Measurements from ENCODE around the gene FOXK1. TPM values are rescaled to one million over a fixed set of nuclear protein-coding genes. Genes with fewer than 3 reads are reported as not detected.

FOXK1 gene
- total RNA-seq, 2 donors from 2014 or later = 36.9 to 43.4 TPM

- no peak overlapping the region for H3K27ac Mint-ChIP-seq
- H3K4me1 Mint-ChIP-seq = no peaks in the 10 kb centered on the region
- H3K27me3 Mint-ChIP-seq (ENCODE audit: insufficient read depth) = no peaks in the 10 kb centered on the region
- no peaks in the 10 kb centered on the region for H3K9me3 Mint-ChIP-seq
- WGBS, 2 experiments (ENCODE audit: insufficient coverage in 1 of 2, insufficient read length in 1 of 2) = 95 to 97% methylated on average over 23 to 54 of the region's 54 CpGs
- DNase-seq = no peak
- no peak overlapping the region for H3K4me3 ChIP-seq (ENCODE audit: low read length)
- no peak overlapping the region for H3K4me3 Mint-ChIP-seq
- H3K27ac ChIP-seq (ENCODE audit: low read depth, low read length) = no peak overlapping the region
- H3K36me3 Mint-ChIP-seq (ENCODE audit: low read depth) = peaks cover 41% of the 10 kb centered on the region
- peaks cover 64% of the 10 kb centered on the region for H3K36me3 ChIP-seq (ENCODE audit: control insufficient read depth, insufficient read depth, low read length)
- no peaks in the 10 kb centered on the region for H3K4me1 ChIP-seq (ENCODE audit: control insufficient read depth, insufficient read depth, low read length)
- TF ChIP-seq CTCF (conservative IDR thresholded peaks at IDR 0.05) = no peak
- H3K27me3 ChIP-seq (ENCODE audit: control insufficient read depth, insufficient read depth, low read length, poor library complexity, severe bottlenecking) = no peaks in the 10 kb centered on the region
- H3K9me3 ChIP-seq (ENCODE audit: control insufficient read depth, low read length) = no peaks in the 10 kb centered on the region
- no peak overlapping the region for H3K9ac ChIP-seq (ENCODE audit: extremely low read depth, low read length, poor library complexity, severe bottlenecking)
Measured at GRCh38 chr7:4762121-4763055, 80.3 kb downstream of the FOXK1 start.

- Histone ChIP-seq H3K4me1 (ENCODE audit: control insufficient read depth, insufficient read depth, low read length) (no peaks in the 10 kb centered on the region), H3K27me3 (ENCODE audit: control insufficient read depth, insufficient read depth, low read length, poor library complexity, severe bottlenecking) (no peaks in the 10 kb centered on the region), H3K9me3 (ENCODE audit: control insufficient read depth, low read length) (no peaks in the 10 kb centered on the region), H3K9ac (ENCODE audit: extremely low read depth, low read length, poor library complexity, severe bottlenecking) (no peak overlapping the region), H3K27ac (ENCODE audit: low read depth, low read length) (no peak overlapping the region), H3K36me3 (ENCODE audit: control insufficient read depth, insufficient read depth, low read length) (peaks cover 60% of the 10 kb centered on the region), H3K4me3 (ENCODE audit: low read length) (no peak overlapping the region)
- Mint-ChIP-seq H3K27ac (no peak overlapping the region), H3K27me3 (ENCODE audit: insufficient read depth) (no peaks in the 10 kb centered on the region), H3K4me3 (no peak overlapping the region), H3K4me1 (no peaks in the 10 kb centered on the region), H3K36me3 (ENCODE audit: low read depth) (peaks cover 35% of the 10 kb centered on the region), H3K9me3 (no peaks in the 10 kb centered on the region)
- no peak for TF ChIP-seq CTCF (conservative IDR thresholded peaks at IDR 0.05)
- no peak for DNase-seq
- WGBS, 2 experiments (ENCODE audit: insufficient coverage in 1 of 2, insufficient read length in 1 of 2) = 94 to 99% methylated on average over 17 to 32 of the region's 32 CpGs
Measured at GRCh38 chr7:4763091-4763793, 81.1 kb downstream of the FOXK1 start.

- Mint-ChIP-seq H3K9me3 (no peaks in the 10 kb centered on the region), H3K27me3 (ENCODE audit: insufficient read depth) (no peaks in the 10 kb centered on the region), H3K36me3 (ENCODE audit: low read depth) (peaks cover 35% of the 10 kb centered on the region), H3K4me3 (no peak overlapping the region), H3K27ac (no peak overlapping the region), H3K4me1 (no peaks in the 10 kb centered on the region)
- no peak overlapping the region for H3K9ac ChIP-seq (ENCODE audit: extremely low read depth, low read length, poor library complexity, severe bottlenecking)
- no peaks in the 10 kb centered on the region for H3K4me1 ChIP-seq (ENCODE audit: control insufficient read depth, insufficient read depth, low read length)
- peaks cover 55% of the 10 kb centered on the region for H3K36me3 ChIP-seq (ENCODE audit: control insufficient read depth, insufficient read depth, low read length)
- no peak overlapping the region for H3K4me3 ChIP-seq (ENCODE audit: low read length)
- no peaks in the 10 kb centered on the region for H3K9me3 ChIP-seq (ENCODE audit: control insufficient read depth, low read length)
- TF ChIP-seq CTCF (conservative IDR thresholded peaks at IDR 0.05) = no peak
- WGBS, 2 experiments (ENCODE audit: insufficient coverage in 1 of 2, insufficient read length in 1 of 2) = 97% methylated on average over 21 of the region's 21 CpGs
- no peak for DNase-seq
- no peak overlapping the region for H3K27ac ChIP-seq (ENCODE audit: low read depth, low read length)
- H3K27me3 ChIP-seq (ENCODE audit: control insufficient read depth, insufficient read depth, low read length, poor library complexity, severe bottlenecking) = no peaks in the 10 kb centered on the region
Measured at GRCh38 chr7:4763794-4764185, 81.7 kb downstream of the FOXK1 start.

Measured in endodermal cell (in vitro differentiated cells).